Frontal cortex (tissue), 4 donors: ENCODE measurements around the gene TEX35. TPM values are rescaled to one million over a fixed set of nuclear protein-coding genes. Genes with fewer than 3 reads are reported as not detected.
"Not testable (repeated sequence)": the region's sequence is repeated elsewhere in the genome, so short reads cannot be mapped to it uniquely, and the experiment has no call there.

ENCODE experiments used
- DNase-seq, 2 donors: peaks; one replicate each; pipeline ENCODE4 v3.0.0; 2012; ENCODE audit warnings: low spot score in 2 of 2
- FAIRE-seq: peaks from 2 replicates; lab custom pipeline; 2012; peaks lifted over from hg19 to GRCh38; lab: Jason Lieb, UNC
- total RNA-seq: library from RNA; depleted of rRNA; stranded (reverse); fragments of >200 nt; gene quantifications from one replicate; pipeline ENCODE4 v1.2.3, GENCODE V29; 2014
- donor health status: control.
- donor health status: control.
- donor health status: control.

The TEX35 gene
- total RNA-seq, 1 donor from 2014 or later: not detected

DNA sequence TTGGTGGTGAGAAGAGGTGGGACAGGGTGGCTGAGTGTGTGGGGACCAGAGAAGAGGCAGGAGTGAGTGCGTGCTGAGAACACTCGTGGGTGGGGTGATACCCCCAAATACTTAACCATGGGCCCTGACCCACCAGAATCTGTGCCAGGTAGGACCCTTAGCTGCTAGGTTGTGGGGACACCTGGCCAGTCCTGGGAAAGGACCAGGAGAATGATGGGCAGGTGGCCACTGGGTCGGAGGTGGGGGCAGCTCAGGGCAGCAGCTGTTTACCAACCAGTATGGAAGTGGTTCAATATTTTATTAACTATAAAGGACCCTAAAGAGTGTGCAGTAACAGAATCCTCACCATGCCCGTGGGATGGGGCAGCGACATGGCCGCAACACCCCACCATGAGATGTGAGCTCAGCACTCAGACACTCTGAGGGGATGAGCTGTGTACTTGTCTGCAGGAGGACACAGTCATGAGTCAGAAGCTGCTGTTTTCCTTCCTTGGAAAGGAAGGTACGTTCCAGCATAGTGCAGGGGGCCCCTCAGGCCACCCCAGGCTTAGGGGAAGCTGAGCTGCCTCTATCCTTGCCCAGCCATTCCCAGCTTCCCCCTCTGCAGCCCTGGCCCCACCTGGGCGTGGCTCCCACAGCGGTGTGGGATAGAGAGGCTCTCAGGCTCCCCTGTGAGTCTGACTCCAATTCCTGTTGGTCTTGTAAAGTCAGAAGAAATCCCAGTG lies 25.4 kb downstream of the TEX35 start:
- FAIRE-seq (no peak), DNase-seq (no peak)

DNA sequence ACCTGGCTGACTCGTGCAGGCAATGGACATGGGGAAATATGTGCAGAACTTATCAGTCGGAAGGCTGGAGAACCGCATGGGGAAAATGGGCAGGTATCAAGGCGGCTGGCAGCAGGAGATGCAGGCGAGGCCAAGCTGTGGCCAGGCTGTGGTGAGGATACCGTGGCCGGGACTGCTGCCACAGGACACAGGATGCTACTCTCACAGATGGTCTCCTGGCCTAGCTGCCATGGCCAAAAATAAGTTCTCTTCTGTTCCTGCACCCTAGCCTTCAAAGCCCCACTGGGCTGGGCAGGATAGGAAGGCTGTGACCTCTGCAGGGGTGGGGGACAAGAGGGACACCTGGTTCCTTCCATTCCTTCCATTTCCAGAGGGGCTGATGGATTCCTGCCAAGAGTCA lies 26.4 kb downstream of the TEX35 start:
- DNase-seq: no peak
- no peak for FAIRE-seq

DNA sequence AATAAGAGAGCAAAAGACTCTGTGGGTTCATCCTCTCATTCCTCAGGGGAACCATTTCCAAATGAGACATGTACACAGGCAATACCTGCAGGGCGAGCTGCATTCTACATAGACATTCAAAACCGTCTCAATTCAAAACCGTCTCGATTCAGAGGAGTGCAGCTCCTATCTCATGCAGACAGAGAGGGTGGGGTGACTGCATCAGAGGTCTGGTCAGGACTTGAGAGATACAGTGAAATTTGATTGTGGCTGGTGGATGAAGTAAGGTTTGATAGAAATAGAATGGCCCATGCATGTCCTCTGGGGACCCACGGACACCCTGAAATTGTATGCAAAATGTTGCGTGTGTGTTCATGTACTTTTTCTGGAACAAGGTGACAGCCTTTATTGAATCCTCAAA lies 27.3 kb downstream of the TEX35 start:
- FAIRE-seq (no peak), DNase-seq (no peak)

DNA sequence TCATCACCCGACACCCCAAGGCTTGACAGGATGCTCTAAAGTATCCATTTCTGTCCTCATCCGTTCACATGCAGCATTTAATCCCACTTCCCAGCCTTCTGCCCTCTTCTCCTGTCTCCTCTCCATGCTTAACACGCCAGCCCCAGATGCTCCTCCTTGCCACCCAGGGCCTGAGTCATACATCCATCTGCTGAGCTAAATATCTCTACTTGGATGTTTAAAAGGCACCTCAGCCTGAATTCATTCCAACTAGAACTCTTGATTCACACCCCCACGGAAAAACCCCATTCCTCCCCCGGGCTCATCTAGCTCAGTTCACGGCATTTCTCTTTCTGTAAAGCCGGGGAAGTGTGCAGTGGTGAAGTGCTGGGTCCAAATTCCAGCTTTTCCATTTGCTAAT lies 27.7 kb downstream of the TEX35 start:
- FAIRE-seq (no peak), DNase-seq (no peak)

DNA sequence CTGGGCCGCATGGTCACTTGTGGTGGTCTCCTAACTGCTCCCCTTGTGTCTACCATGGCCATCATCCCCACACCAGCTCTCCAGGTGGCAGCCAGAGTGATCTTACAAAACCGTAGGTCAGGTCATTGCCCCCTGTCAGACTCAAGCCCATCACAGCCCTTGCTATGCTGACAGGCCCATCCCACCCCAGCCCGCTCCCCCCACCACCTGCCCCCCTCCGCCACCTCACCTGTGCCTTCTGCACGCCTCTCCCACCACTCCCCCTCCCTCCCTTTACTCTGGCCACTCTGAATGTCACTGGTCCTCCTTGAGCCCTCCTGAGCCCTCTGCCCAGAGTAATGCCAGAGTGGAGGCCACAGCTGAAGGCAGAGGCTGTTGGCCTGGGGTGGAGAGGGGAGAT lies 28.5 kb downstream of the TEX35 start:
- FAIRE-seq (no peak), DNase-seq (no peak)

DNA sequence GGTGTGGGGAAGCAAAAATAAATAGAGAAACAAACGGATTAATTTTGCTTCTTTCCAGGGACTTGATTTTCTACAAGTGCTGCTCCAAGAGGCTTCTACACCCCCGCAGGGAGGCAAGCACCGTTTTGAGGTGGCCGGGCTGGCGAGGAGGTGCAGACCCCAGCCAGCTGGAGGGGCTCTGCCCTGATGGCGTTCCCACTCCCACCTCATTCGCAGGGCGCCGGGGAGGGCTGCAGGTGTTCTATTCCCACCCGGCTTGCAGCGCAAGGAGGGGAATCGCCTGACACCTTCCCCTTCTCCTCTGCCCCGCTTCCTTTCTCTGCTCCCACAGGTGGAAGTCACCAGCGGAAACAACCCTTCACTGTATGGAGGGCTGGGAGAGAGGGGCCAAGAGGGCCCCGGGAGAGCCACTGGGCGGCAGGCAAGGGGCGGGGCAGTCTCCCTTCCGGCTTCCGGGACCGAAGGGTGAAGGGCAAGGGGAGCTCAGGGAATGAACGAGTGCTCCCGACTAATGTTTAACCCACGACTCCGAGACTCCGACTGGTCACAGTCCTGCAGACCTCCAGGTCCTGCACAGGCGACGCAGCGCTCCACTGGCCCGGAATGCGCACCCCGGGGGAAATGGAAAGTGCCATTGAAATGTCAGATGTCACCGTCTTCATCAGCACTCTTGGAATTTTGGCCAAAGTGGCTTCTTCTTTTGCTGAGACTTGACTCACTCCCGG lies 29.1 kb downstream of the TEX35 start:
- no peak for FAIRE-seq
- peak; percentile 47 to 60 for DNase-seq

DNA sequence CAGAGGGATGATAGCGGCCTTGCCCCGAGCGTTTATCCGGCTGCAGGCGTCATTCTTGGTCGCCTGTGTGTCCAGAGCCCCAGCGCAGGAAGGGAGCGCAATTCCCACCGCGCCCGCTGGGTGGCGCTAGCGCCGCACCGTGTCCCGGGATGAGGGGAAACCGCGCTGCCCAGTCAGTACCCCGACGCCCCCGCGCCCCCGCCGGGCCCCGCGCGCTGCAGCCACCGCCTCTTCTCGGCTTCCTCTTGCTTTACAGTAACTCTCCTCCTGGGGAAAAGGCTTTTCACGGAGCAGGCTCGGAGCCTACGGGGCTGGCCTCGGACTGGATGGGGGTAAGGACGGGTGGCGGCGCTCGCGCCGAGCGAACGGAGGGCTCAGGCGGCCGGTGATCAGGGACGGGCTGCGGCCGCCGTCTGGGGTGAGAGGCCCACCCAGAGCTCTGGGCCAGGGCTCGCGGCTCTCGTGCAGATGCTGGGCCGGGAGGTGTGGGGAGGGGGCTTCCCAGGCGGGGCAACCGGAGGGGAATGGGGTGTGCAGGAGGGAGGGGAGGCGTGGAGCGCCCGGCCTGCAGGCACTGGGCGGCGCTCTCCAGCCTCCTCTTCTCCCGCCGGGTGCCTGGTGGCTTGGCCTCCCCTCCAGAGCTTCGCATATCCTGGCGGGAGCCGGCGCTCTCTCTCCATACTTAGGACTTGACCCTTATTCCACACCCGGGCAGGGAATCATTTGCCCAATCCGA lies 29.8 kb downstream of the TEX35 start:
- no peak for FAIRE-seq
- peak; percentile 77 to 89 for DNase-seq

DNA sequence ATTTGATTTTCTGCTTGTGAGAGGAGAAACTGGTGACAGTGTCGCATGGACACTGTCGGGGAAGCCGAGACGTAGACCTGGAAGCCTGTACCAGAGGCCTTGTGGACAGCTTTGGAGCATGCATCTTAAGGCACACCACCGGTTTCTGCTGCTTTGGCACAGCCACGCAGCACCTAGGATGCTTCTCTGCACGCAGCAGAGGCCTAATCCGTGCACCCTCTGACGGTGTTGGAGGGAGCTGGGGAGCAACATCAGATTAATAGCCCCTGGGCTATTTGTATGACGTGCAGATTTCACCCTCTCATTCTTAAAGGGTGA lies 30.3 kb downstream of the TEX35 start:
- no peak for DNase-seq
- FAIRE-seq: no peak

DNA sequence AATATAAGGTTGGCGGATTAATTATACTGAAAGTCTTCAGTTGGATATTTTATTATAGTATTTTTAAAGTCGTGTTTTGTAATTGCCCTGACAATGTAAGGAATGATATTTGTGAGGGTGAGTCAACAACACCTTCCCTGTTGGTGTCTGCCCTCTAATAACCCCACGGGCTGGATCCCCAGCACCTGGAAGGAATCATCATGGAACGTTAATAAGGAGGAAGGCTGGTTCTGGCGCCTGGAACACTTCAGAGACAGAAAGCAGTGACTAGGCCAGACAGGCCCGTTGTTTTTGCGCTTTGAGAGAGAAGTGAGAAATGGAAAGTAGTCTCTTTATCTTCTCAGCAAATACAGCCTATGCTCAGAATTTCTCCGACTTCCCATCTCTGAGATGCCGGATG lies 31.6 kb downstream of the TEX35 start:
- no peak for DNase-seq
- FAIRE-seq: no peak

DNA sequence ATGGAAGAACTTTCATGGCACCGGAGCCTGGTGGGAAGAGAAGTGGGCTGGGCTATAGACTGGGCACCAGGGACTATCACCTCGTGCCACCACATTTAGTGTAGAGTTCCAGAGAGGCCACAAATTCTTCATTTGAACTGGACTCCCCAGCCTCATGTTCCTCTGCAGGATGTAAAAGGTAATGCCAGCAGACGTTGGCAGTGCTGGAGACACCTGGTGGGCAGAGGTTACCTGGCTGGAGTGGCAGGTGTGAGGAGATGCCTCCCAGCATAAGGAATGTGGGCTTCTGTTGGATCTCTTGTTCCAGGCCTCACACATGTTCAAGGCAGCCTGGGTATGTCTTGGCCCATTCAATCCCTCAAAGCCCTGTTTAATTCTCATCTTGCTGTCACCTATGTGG lies 35.2 kb downstream of the TEX35 start:
- no peak for FAIRE-seq
- DNase-seq: no peak

DNA sequence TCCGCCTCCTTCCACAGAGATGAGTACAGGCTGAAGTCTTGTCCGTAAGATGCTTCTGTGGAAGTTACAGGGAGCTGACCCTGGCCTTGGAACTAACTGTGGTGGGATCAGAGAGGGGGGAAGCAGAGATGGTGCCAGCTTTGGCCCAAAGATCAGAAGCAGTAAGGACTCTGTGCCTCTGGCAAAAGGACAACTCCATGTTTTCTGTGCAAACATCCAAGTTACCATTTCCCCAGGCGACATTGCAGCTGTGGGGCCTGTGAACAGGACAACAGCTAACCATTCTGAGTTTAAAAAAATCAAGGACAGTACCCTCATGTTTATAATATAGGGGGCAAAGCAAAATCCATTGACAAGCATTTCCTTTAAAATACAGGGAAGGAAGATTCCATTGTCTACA lies 38.4 kb downstream of the TEX35 start:
- DNase-seq: no peak
- no peak for FAIRE-seq

DNA sequence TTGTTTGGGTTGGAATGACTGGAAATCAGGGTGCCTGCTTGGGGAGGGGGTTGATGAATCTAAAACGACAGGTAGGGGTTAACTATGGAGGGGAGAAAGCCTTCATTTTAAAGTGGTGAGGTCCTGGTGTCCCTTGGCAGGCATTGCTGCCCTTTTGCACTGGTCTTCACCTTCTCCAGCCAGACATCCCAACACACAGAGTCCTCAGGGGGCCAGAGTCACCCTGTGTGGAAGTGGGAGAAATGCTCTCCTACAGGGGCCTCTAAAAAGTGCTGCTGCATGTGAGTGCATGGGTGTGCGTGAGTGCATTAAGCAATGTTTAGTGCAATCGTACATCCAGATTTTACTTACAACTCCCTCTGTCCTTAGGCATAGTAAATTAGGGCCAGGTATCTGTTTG lies 39.0 kb downstream of the TEX35 start:
- FAIRE-seq: no peak
- DNase-seq: no peak

DNA sequence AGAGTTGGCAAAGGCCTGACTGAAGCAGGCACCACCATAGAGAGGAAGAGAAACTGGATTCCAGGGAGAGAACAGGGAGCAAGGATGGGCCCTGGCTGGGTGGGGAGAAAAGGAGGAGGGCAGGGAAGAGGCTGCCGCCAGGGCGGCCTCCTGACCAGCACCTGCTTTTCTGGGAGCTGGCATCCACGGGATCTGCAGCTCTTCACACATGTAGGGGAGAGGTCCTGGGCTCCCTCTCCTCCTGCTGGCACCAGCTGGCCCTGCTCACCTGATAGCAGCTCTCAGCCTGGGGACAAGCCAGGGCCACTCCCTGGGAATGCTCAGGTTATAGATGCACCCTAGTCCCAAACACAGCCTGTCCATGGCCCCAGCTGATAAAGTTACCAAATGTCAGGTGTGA lies 39.9 kb downstream of the TEX35 start:
- DNase-seq (no peak), FAIRE-seq (no peak)

DNA sequence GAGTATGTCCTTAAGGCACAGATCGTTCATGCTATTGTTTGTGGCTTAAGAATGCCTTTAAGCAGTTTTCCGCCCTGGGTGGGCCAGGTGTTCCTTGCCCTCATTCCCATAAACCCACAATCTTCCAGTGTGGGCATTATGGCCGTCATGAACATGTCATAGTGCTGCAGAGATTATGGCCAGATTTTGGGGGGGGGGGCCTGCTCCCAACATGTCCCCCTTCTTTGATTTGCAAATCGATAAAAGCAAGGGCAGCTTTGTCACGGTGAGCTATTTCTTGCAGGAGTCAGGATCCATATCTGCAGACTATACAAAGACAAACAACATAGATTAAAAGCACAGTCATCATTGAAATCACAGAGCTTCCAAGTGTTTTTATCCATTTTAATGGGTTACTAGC lies 41.4 kb downstream of the TEX35 start:
- DNase-seq, FAIRE-seq: not testable (repeated sequence)

DNA sequence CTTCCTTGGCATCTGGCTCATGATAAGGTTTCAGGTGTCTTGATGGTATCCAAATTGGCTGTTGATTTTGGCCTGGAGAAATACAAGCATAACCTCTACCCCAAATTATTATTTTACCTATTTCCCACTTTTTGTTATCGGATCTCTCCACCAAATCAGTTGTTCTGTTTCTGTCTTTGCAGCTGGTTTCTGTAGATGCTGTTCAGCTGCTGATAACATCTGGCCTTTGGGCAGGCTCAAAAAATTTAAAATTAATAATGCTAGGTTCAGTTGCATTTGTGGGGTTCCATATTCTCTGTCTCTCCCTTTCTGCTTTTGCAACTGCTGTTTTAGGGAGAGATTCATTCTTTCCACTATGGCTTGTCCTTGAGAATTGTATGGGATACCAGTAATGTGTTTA lies 42.7 kb downstream of the TEX35 start:
- not testable (repeated sequence) for FAIRE-seq, DNase-seq

DNA sequence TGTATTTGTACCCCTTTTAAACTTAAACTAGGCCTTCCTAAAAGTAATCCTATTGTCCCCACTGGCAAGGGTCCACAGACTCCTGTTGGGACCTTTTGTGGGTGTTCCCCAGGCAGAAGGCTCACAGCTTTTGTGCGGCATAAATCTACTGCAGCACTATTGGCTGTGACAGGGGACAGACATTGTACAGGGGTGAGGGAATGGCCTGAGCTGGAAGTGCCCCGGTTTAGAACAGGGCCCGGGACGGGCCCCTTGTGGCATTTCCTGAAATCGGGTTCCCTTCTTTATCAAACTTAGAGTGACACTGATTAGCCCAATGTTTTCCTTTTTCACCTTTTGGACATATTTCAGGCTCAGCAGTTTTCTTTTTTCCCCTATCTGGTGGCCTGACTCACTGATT lies 45.9 kb downstream of the TEX35 start:
- not testable (repeated sequence) for DNase-seq, FAIRE-seq

DNA sequence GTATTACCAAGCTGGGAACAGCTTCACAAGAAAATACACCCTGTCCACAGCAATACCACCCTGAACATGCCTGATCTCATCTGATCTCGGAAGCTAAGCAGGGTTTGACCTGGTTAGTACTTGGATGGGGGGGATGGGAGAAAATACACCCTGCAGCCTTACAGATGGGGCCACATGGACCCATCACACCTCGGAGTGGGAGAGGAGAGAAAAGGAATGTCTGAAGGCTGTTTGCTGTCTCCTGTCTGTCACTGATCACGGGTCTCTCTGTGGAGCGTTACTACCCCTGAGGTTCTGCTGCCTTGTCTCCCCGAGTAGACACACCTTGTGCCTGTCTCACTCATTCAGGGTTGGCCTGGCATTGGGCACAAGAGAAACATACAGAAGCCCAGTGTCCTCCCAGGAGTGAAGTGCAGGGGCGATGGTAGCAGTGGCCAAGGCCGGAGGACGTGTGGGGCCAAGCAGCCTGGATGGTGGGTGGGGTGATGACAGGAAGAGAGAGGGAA lies 48.0 kb downstream of the TEX35 start:
- no peak for FAIRE-seq
- no peak for DNase-seq

DNA sequence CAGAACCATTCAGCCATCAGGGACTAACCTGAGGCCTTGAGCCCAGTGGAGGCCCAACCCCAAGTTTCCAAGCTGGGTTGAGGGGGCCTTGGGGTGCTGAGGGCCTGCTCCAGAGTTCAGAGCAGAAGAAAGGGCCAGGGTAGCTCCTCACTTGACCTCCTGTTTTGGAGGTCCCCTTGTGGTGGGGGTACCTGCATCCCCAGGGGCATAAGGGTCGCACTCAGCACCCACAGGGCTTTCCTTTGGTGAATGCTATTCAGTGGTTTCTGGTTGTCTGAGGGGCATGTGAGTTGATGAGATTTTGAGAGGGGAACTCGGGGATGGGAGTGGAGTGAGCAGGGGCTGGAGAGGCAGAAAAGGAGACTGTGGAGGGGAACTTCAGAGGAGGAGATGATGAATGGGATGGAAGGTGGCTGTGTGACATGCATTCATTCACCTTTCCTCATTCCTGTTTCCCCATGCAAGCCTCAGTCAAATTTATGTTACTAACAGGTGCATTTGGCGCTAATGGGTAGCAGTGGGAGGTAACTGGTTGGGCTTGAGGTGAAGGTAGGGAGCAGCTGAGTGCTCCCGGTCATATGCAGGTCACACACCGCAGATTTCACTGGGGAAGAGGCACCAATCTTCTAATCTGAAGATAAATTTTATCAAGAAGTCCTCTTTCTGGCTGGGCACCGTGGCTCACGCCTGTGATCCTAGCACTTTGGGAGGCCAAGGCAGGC lies 50.4 kb downstream of the TEX35 start:
- no peak for DNase-seq
- no peak for FAIRE-seq

DNA sequence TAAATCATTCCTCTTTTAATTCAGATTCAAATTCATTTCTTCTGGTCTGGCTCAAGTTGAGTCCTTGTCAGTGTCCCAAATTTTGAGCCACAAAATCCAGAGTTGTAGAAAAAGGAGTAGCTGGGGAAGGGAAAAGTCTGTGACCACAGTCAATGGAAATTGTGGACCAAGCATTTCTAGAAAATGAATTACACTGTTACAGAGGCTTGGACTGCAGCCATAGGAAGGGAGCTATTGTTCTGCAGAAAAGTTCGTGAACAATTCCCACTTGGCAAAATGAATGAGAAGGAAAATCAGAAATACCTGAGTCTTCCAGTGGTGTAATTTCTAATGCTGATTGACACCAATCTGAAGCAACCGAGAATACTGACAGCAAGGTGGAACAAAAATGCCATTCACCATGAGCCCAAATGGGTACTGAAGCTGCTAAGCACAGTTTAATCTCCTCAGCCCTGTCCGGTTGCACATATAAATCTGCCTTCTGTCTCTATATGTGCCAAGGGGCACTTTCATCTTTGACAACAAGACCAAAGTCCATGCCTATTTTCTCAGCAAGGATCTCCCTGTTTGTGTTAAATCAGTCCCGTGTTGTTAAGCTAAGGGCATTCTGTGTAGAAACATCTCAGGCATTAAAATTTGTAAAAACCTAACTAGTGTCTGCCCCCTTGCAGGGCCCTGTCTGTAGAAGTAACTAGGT lies 51.3 kb downstream of the TEX35 start:
- DNase-seq: no peak
- FAIRE-seq: no peak

DNA sequence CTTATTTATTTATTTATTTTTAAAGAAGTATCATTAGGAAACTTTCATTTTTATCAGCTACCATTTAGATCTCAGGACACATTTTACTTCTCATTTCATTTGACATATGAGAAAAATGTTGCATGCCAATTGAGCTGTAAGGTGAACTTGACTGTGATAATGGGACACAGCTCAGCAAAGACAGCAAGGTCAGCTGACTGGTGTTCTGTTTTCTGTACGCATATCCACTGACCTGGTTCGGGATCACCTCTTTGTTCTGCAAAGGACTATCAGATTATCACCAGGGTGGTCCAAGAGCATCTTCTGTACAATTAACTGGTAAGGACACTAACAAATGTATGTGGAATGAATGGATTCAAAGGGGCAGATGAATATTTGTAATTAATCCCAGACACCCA lies 51.9 kb downstream of the TEX35 start:
- no peak for FAIRE-seq
- no peak for DNase-seq
